Measurements from ENCODE around the gene TMEM87A.

The TMEM87A gene

DNA sequence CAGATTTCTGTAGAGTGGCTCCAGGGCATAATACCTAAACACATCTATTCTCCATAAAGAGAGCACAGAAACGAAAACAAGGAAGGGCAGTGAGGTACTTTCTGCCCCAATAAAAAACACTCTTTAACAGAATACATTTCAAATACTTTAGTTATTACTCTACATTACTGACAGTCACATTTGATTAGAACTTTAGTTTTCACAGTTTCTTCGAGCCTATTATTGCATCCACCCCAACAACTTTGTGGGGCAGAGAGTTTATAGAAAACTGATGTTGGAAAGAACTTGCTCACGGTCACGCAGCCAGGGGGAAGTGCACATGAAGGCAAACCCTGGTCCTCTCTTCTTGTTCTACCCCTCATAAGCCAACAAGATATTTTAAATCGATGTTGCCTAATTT lies 74.1 kb downstream of the TMEM87A start:
- DNase-seq: no peak
- Histone ChIP-seq H3K36me3 (ENCODE audit: insufficient read depth, low read length) (peaks cover 24% of the 10 kb centered on the region), H3K27me3 (ENCODE audit: insufficient read depth, low read length, poor library complexity) (no peaks in the 10 kb centered on the region), H2AFZ (ENCODE audit: low read depth, low read length) (no peak overlapping the region), H4K20me1 (ENCODE audit: insufficient read depth, low read length) (peaks cover 4% of the 10 kb centered on the region; the same call in 1 of the 2 replicates), H3K9me3 (ENCODE audit: insufficient read depth, low read length, severe bottlenecking) (no peaks in the 10 kb centered on the region), H3K27ac (ENCODE audit: low read length) (no peak overlapping the region), H3K4me3 (ENCODE audit: low read depth in 1 of 2, low read length in 2 of 2) (no peak overlapping the region), H3K4me1 (ENCODE audit: insufficient read depth, low read length) (no peaks in the 10 kb centered on the region; the same call in 1 of the 2 replicates), H3K79me2 (ENCODE audit: insufficient read depth, low read length) (peaks cover 12% of the 10 kb centered on the region), H3K4me2 (ENCODE audit: insufficient read depth, low read length) (no peak overlapping the region), H3K9ac (ENCODE audit: low read depth, low read length) (no peak overlapping the region)
- no peak for ATAC-seq (ENCODE audit: insufficient read depth, low read depth)
- no peak for TF ChIP-seq EZH2 (IDR thresholded peaks at IDR 0.05; ENCODE audit: borderline replicate concordance, low read depth, low read length, severe bottlenecking)
- TF ChIP-seq, protein P1, sequence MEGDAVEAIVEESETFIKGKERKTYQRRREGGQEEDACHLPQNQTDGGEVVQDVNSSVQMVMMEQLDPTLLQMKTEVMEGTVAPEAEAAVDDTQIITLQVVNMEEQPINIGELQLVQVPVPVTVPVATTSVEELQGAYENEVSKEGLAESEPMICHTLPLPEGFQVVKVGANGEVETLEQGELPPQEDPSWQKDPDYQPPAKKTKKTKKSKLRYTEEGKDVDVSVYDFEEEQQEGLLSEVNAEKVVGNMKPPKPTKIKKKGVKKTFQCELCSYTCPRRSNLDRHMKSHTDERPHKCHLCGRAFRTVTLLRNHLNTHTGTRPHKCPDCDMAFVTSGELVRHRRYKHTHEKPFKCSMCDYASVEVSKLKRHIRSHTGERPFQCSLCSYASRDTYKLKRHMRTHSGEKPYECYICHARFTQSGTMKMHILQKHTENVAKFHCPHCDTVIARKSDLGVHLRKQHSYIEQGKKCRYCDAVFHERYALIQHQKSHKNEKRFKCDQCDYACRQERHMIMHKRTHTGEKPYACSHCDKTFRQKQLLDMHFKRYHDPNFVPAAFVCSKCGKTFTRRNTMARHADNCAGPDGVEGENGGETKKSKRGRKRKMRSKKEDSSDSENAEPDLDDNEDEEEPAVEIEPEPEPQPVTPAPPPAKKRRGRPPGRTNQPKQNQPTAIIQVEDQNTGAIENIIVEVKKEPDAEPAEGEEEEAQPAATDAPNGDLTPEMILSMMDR (IDR thresholded peaks at IDR 0.05; ENCODE audit: borderline replicate concordance, extremely low read depth, low read length, poor library complexity, severe bottlenecking): no peak

DNA sequence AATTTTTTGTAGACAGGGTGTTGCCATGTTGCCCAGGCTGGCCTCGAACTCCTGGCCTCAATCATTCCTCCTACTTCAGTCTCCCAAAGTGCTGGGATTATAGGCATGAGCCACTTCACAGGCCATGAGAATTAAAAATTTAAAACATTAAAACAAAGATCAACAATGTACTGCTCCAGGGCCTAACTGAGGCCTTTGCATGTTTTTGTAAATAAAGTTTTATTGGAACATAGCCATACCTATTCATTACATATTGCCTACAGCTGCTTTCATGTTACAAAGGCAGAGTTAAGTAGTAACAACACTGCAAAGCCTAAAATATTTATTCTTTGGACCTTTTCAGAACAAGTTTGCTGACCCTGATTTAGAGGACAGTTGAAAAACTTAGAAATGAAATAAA lies 74.7 kb downstream of the TMEM87A start:
- Histone ChIP-seq H3K36me3 (ENCODE audit: insufficient read depth, low read length) (peaks cover 20% of the 10 kb centered on the region), H3K9ac (ENCODE audit: low read depth, low read length) (no peak overlapping the region), H3K4me3 (ENCODE audit: low read depth in 1 of 2, low read length in 2 of 2) (no peak overlapping the region), H3K27me3 (ENCODE audit: insufficient read depth, low read length, poor library complexity) (no peaks in the 10 kb centered on the region), H3K27ac (ENCODE audit: low read length) (no peak overlapping the region), H3K4me2 (ENCODE audit: insufficient read depth, low read length) (no peak overlapping the region), H3K79me2 (ENCODE audit: insufficient read depth, low read length) (peaks cover 7% of the 10 kb centered on the region; the same call in 1 of the 2 replicates), H3K9me3 (ENCODE audit: insufficient read depth, low read length, severe bottlenecking) (no peaks in the 10 kb centered on the region), H3K4me1 (ENCODE audit: insufficient read depth, low read length) (no peaks in the 10 kb centered on the region), H4K20me1 (ENCODE audit: insufficient read depth, low read length) (no peaks in the 10 kb centered on the region), H2AFZ (ENCODE audit: low read depth, low read length) (no peak overlapping the region)
- TF ChIP-seq, protein P1 (IDR thresholded peaks at IDR 0.05; ENCODE audit: borderline replicate concordance, extremely low read depth, low read length, poor library complexity, severe bottlenecking): no peak
- no peak for TF ChIP-seq EZH2 (IDR thresholded peaks at IDR 0.05; ENCODE audit: borderline replicate concordance, low read depth, low read length, severe bottlenecking)
- DNase-seq (no peak), ATAC-seq (ENCODE audit: insufficient read depth, low read depth) (no peak)

DNA sequence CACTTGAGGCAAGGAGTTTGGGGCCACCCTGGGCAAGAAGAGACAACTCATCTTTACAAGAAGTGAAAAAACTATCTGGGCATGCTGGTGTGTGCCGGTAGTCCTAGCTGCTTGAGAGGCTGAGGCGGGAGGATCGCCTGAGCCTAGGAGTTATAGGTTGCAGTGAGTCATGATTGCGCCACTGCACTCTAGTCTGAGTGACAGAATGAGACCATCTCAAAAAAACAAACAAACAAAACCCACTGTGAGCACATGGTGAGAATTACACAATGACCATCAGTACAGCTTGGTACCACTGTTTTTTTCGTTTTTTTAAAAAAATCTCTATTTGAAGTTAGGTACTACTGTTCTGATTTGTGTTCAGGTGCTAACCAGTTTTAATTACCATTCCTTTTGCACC lies 78.7 kb downstream of the TMEM87A start:
- H3K9ac ChIP-seq (ENCODE audit: low read depth, low read length): no peak overlapping the region
- H4K20me1 ChIP-seq (ENCODE audit: insufficient read depth, low read length): no peaks in the 10 kb centered on the region
- no peak overlapping the region for H3K4me3 ChIP-seq (ENCODE audit: low read depth in 1 of 2, low read length in 2 of 2)
- peaks cover 35% of the 10 kb centered on the region for H3K36me3 ChIP-seq (ENCODE audit: insufficient read depth, low read length)
- H3K9me3 ChIP-seq (ENCODE audit: insufficient read depth, low read length, severe bottlenecking): no peaks in the 10 kb centered on the region
- DNase-seq (no peak), ATAC-seq (ENCODE audit: insufficient read depth, low read depth) (no peak)
- TF ChIP-seq, protein P1 (IDR thresholded peaks at IDR 0.05; ENCODE audit: borderline replicate concordance, extremely low read depth, low read length, poor library complexity, severe bottlenecking): no peak
- no peak for TF ChIP-seq EZH2 (IDR thresholded peaks at IDR 0.05; ENCODE audit: borderline replicate concordance, low read depth, low read length, severe bottlenecking)
- H3K27ac ChIP-seq (ENCODE audit: low read length): no peak overlapping the region
- peaks cover 4% of the 10 kb centered on the region; the same call in 1 of the 2 replicates for H3K79me2 ChIP-seq (ENCODE audit: insufficient read depth, low read length)
- no peaks in the 10 kb centered on the region; the same call in 1 of the 2 replicates for H3K4me1 ChIP-seq (ENCODE audit: insufficient read depth, low read length)
- no peaks in the 10 kb centered on the region for H3K27me3 ChIP-seq (ENCODE audit: insufficient read depth, low read length, poor library complexity)
- no peak overlapping the region for H2AFZ ChIP-seq (ENCODE audit: low read depth, low read length)
- no peak overlapping the region for H3K4me2 ChIP-seq (ENCODE audit: insufficient read depth, low read length)

DNA sequence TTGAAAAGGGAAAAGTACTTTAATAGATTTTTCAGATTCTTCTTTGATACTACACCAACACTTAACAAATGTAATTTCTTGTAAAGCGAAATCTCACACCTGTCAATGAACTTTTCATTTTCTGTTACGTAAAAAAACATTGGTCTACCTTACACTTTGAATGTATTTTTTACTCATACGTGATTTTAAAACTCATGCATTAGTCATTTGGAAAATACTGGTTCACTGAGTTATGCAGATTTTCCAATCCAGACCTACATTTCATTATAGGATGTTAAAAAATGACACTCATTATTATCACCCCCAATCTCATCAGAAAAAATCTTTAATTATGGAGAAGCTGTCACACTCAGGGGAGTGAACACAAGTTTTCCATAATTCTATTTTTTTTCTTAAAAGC lies 79.8 kb downstream of the TMEM87A start:
- H4K20me1 ChIP-seq (ENCODE audit: insufficient read depth, low read length): no peaks in the 10 kb centered on the region
- no peaks in the 10 kb centered on the region for H3K27me3 ChIP-seq (ENCODE audit: insufficient read depth, low read length, poor library complexity)
- no peak overlapping the region for H2AFZ ChIP-seq (ENCODE audit: low read depth, low read length)
- H3K4me3 ChIP-seq (ENCODE audit: low read depth in 1 of 2, low read length in 2 of 2): no peak overlapping the region
- H3K27ac ChIP-seq (ENCODE audit: low read length): no peak overlapping the region
- H3K4me2 ChIP-seq (ENCODE audit: insufficient read depth, low read length): no peak overlapping the region
- H3K4me1 ChIP-seq (ENCODE audit: insufficient read depth, low read length): no peaks in the 10 kb centered on the region; the same call in 1 of the 2 replicates
- peaks cover 39% of the 10 kb centered on the region for H3K36me3 ChIP-seq (ENCODE audit: insufficient read depth, low read length)
- ATAC-seq (ENCODE audit: insufficient read depth, low read depth) (no peak), DNase-seq (no peak)
- H3K79me2 ChIP-seq (ENCODE audit: insufficient read depth, low read length): peaks cover 4% of the 10 kb centered on the region; the same call in 1 of the 2 replicates
- no peak overlapping the region for H3K9ac ChIP-seq (ENCODE audit: low read depth, low read length)
- H3K9me3 ChIP-seq (ENCODE audit: insufficient read depth, low read length, severe bottlenecking): no peaks in the 10 kb centered on the region
- TF ChIP-seq, protein P1 (IDR thresholded peaks at IDR 0.05; ENCODE audit: borderline replicate concordance, extremely low read depth, low read length, poor library complexity, severe bottlenecking): no peak
- TF ChIP-seq EZH2 (IDR thresholded peaks at IDR 0.05; ENCODE audit: borderline replicate concordance, low read depth, low read length, severe bottlenecking): no peak

Measured in DND-41 (cell line).